Neural cell (in vitro differentiated cells): ENCODE results near the gene SEL1L2. TPM values are rescaled to one million over a fixed set of nuclear protein-coding genes. Genes with fewer than 3 reads are reported as not detected.

Experiments
- H2AFZ ChIP-seq: fragments of 200-600, 300-800 bp; sonication (generic), shearing (Covaris generic); 2 replicates; pipeline ENCODE4 v1.6.0; 2014; ENCODE audit warnings: low read depth, mild to moderate bottlenecking, antibody characterized with exemption, low read length, moderate library complexity
- H3F3A ChIP-seq: fragments of 200-600 bp; shearing (Covaris generic); 2 replicates; pipeline ENCODE4 v1.6.1; 2016; ENCODE audit warnings: mild to moderate bottlenecking, moderate library complexity, mixed read lengths, antibody characterized with exemption, low read length; ENCODE audit not compliant: insufficient read depth, poor library complexity, severe bottlenecking
- H3K27ac ChIP-seq: fragments of 200-600, 300-800 bp; sonication (generic), shearing (Covaris generic); 2 replicates; pipeline ENCODE4 v1.5.1; 2014; ENCODE audit warnings: mild to moderate bottlenecking, low read length, moderate library complexity
- H3K27me3 ChIP-seq: fragments of 300-800, 200-600 bp; sonication (generic), shearing (Covaris generic); 2 replicates; pipeline ENCODE4 v1.6.0; 2014; ENCODE audit warnings: mild to moderate bottlenecking, low read depth, low read length, moderate library complexity; ENCODE audit not compliant: insufficient read depth
- H3K36me3 ChIP-seq: fragments of 300-800, 200-600 bp; sonication (generic), shearing (Covaris generic); 2 replicates; pipeline ENCODE4 v1.5.1; 2014; ENCODE audit warnings: mild to moderate bottlenecking, antibody characterized with exemption, low read length, moderate library complexity; ENCODE audit not compliant: insufficient read depth
- H3K4me2 ChIP-seq: fragments of 300-800, 200-600 bp; sonication (generic), shearing (Covaris generic); 2 replicates; pipeline ENCODE4 v1.6.0; 2014; ENCODE audit warnings: mild to moderate bottlenecking, low read length
- H3K4me3 ChIP-seq: fragments of 300-800, 200-600 bp; sonication (generic), shearing (Covaris generic); 2 replicates; pipeline ENCODE4 v1.5.1; 2014; ENCODE audit warnings: mild to moderate bottlenecking, low read length, moderate library complexity
- H3K79me2 ChIP-seq: fragments of 200-600 bp; shearing (Covaris generic); replicated peaks from 2 replicates; pipeline ENCODE4 v1.6.0; 2014; ENCODE audit warnings: mild to moderate bottlenecking, low read length, moderate library complexity; ENCODE audit not compliant: insufficient read depth
- H3K9ac ChIP-seq: fragments of 300-800, 200-600 bp; sonication (generic), shearing (Covaris generic); 2 replicates; pipeline ENCODE4 v1.6.1; 2016; ENCODE audit warnings: mild to moderate bottlenecking, low read length, mixed read lengths
- H3K9me2 ChIP-seq: fragments of 200-600 bp; shearing (Covaris generic); 2 replicates; pipeline ENCODE4 v1.6.1; 2016; ENCODE audit warnings: mild to moderate bottlenecking, low read length, mixed read lengths; ENCODE audit not compliant: insufficient read depth
- H3K9me3 ChIP-seq: fragments of 200-600, 300-800 bp; sonication (generic), shearing (Covaris generic); 2 replicates; pipeline ENCODE4 v1.6.1; 2016; ENCODE audit warnings: mild to moderate bottlenecking, mixed run types, low read length, moderate library complexity, mixed read lengths
- H4K20me1 ChIP-seq: fragments of 200-600 bp; shearing (Covaris generic); 2 replicates; pipeline ENCODE4 v1.6.1; 2016; ENCODE audit warnings: mild to moderate bottlenecking, mixed run types; ENCODE audit not compliant: insufficient read depth
- EP300 ChIP-seq: fragments of 450-650 bp; conservative IDR thresholded peaks from 2 replicates; pipeline ENCODE4 v1.6.1; 2014; ENCODE audit warnings: antibody characterized with exemption, mild to moderate bottlenecking, moderate library complexity; ENCODE audit not compliant: poor library complexity, severe bottlenecking
- MXI1 ChIP-seq: fragments of 450-650 bp; conservative IDR thresholded peaks from 2 replicates; pipeline ENCODE4 v1.6.1; 2014; ENCODE audit warnings: antibody characterized with exemption, mild to moderate bottlenecking; ENCODE audit not compliant: poor library complexity, severe bottlenecking
- POLR2AphosphoS5 ChIP-seq: IDR thresholded peaks from 2 replicates; pipeline ENCODE4 v1.6.1; 2012
- RAD21 ChIP-seq: fragments of 450-650 bp; conservative IDR thresholded peaks from 2 replicates; pipeline ENCODE4 v1.6.1; 2014; ENCODE audit warnings: antibody characterized with exemption, mild to moderate bottlenecking, moderate library complexity
- SMC3 ChIP-seq: fragments of 450-650 bp; conservative IDR thresholded peaks from 2 replicates; pipeline ENCODE4 v1.6.1; 2014; ENCODE audit warnings: antibody characterized with exemption, mild to moderate bottlenecking, moderate library complexity; ENCODE audit not compliant: poor library complexity
- TAF1 ChIP-seq: IDR thresholded peaks from 2 replicates; pipeline ENCODE4 v1.6.1; 2012; ENCODE audit warnings: low read depth
- polyA plus RNA-seq: library from polyadenylated mRNA; depleted of rRNA; stranded (reverse); fragments of >200 nt; gene quantifications from 2 replicates; pipeline ENCODE4 v1.2.3, GENCODE V29; 2014
- TF ChIP-seq, protein P1 (sequence below): IDR thresholded peaks from 2 replicates; pipeline ENCODE4 v1.6.1; 2012; ENCODE audit warnings: borderline replicate concordance
- TF ChIP-seq, protein P2 (sequence below): fragments of 450-650 bp; IDR thresholded peaks from 2 replicates; pipeline ENCODE4 v1.5.1; 2014; ENCODE audit warnings: antibody characterized with exemption, mild to moderate bottlenecking, moderate library complexity; ENCODE audit not compliant: poor library complexity, severe bottlenecking

The SEL1L2 gene
- polyA plus RNA-seq, 1 donor from 2014 or later = not detected

DNA sequence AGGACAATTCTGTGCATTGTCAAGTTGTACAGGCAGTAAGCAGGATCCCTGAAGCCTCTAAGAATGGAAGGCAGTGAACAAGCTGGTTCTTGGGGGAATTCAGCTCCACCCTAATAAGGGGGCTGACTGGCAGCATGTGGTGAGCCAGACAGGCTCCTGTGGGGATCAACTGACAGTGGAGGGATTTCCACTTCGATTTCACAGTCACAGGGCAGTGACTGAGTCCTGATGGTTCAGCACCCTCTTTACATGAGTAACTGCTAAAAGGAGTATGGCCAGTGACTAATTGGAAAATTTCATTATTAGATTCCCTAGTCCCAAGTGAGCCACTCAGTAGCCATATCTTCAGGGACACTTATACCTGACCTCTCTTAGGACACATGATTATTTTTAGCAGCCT is 127.2 kb downstream of the SEL1L2 start (continued):
- TF ChIP-seq TAF1 (no peak), RAD21 (no peak), MXI1 (no peak)

DNA sequence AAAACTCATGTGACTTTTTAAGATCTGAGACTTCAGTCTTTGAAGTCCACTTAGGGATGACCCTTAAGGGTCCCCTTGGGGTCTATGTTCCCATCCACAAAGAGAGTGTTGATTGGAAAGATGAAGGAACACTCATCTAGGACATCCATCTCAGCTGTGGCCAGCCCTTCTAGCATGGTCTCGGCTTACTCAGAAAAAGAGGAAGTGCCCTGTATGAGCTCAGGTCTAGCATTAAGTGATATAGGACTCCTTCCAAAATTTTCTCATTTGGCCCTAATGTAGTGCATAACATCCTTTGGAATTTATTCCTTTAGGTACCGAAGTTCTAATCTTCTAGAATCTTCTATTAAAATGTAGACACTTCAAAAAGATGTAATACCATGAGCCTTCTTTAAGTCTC is 128.2 kb downstream of the SEL1L2 start:
- H3F3A ChIP-seq = no peaks in the 10 kb centered on the region
- H3K36me3 ChIP-seq = no peaks in the 10 kb centered on the region
- no peak for TF ChIP-seq EP300
- TF ChIP-seq, protein P1, sequence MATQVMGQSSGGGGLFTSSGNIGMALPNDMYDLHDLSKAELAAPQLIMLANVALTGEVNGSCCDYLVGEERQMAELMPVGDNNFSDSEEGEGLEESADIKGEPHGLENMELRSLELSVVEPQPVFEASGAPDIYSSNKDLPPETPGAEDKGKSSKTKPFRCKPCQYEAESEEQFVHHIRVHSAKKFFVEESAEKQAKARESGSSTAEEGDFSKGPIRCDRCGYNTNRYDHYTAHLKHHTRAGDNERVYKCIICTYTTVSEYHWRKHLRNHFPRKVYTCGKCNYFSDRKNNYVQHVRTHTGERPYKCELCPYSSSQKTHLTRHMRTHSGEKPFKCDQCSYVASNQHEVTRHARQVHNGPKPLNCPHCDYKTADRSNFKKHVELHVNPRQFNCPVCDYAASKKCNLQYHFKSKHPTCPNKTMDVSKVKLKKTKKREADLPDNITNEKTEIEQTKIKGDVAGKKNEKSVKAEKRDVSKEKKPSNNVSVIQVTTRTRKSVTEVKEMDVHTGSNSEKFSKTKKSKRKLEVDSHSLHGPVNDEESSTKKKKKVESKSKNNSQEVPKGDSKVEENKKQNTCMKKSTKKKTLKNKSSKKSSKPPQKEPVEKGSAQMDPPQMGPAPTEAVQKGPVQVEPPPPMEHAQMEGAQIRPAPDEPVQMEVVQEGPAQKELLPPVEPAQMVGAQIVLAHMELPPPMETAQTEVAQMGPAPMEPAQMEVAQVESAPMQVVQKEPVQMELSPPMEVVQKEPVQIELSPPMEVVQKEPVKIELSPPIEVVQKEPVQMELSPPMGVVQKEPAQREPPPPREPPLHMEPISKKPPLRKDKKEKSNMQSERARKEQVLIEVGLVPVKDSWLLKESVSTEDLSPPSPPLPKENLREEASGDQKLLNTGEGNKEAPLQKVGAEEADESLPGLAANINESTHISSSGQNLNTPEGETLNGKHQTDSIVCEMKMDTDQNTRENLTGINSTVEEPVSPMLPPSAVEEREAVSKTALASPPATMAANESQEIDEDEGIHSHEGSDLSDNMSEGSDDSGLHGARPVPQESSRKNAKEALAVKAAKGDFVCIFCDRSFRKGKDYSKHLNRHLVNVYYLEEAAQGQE = no peak
- H3K27me3 ChIP-seq = no peaks in the 10 kb centered on the region
- H3K4me3 ChIP-seq = no peak overlapping the region
- no peak overlapping the region for H2AFZ ChIP-seq
- no peaks in the 10 kb centered on the region for H3K79me2 ChIP-seq
- H4K20me1 ChIP-seq = no peaks in the 10 kb centered on the region
- no peak overlapping the region for H3K27ac ChIP-seq
- H3K9me3 ChIP-seq = no peaks in the 10 kb centered on the region
- H3K9ac ChIP-seq = no peak overlapping the region
- H3K9me2 ChIP-seq = no peaks in the 10 kb centered on the region
- no peak overlapping the region for H3K4me2 ChIP-seq

DNA sequence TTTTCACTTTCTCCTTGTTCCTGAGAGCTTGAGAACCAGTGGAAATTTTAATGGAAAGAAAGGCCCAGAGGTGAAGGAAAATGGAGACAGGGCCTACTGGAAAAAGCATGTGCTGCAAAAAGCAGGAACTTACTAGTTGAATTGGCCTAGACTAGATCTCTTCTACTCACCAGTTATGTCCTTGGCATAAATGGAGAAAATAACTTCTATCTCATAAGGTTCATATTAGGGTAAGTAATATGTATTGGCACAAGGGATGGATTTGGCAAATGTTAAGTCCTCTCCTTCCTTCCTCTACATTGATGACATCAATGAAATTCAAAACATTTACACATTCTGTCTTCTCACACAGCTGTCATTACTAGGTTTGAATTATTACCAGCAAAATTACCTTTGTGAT is 131.5 kb downstream of the SEL1L2 start:
- Histone ChIP-seq H3K4me2 (no peak overlapping the region), H3K36me3 (no peaks in the 10 kb centered on the region), H2AFZ (no peak overlapping the region), H3K27me3 (no peaks in the 10 kb centered on the region), H3K9ac (no peak overlapping the region), H3K79me2 (no peaks in the 10 kb centered on the region), H3F3A (no peaks in the 10 kb centered on the region), H3K27ac (no peak overlapping the region), H3K9me2 (no peaks in the 10 kb centered on the region), H3K9me3 (no peaks in the 10 kb centered on the region), H4K20me1 (no peaks in the 10 kb centered on the region), H3K4me3 (no peak overlapping the region)
- TF ChIP-seq, protein P2, sequence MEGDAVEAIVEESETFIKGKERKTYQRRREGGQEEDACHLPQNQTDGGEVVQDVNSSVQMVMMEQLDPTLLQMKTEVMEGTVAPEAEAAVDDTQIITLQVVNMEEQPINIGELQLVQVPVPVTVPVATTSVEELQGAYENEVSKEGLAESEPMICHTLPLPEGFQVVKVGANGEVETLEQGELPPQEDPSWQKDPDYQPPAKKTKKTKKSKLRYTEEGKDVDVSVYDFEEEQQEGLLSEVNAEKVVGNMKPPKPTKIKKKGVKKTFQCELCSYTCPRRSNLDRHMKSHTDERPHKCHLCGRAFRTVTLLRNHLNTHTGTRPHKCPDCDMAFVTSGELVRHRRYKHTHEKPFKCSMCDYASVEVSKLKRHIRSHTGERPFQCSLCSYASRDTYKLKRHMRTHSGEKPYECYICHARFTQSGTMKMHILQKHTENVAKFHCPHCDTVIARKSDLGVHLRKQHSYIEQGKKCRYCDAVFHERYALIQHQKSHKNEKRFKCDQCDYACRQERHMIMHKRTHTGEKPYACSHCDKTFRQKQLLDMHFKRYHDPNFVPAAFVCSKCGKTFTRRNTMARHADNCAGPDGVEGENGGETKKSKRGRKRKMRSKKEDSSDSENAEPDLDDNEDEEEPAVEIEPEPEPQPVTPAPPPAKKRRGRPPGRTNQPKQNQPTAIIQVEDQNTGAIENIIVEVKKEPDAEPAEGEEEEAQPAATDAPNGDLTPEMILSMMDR = no peak
- no peak for TF ChIP-seq POLR2AphosphoS5
- TF ChIP-seq MXI1 = no peak
- no peak for TF ChIP-seq TAF1
- TF ChIP-seq SMC3 = no peak
